HCT116 (cell line): ENCODE results near the gene GNAI3.

Experiments
- CTCF ChIP-seq, 3 experiments: fragments of 200-600 bp in 1 of 3; sonication (generic) in 1 of 3; IDR thresholded peaks in 2 of 3; conservative IDR thresholded peaks in 1 of 3; 2 replicates each; pipeline ENCODE4 v1.5.1; 2012 to 2017; ENCODE audit warnings: low read depth in 2 of 3, low read length in 2 of 3, antibody characterized with exemption in 1 of 3, borderline replicate concordance in 1 of 3, control low read depth in 1 of 3, mild to moderate bottlenecking in 1 of 3, mixed read lengths in 1 of 3, mixed run types in 1 of 3, moderate library complexity in 1 of 3; ENCODE audit not compliant: insufficient read depth in 1 of 3
- EZH2 ChIP-seq: fragments of 200-600 bp; sonication (generic); IDR thresholded peaks from 2 replicates; pipeline ENCODE4 v1.6.1; 2017; ENCODE audit warnings: antibody characterized with exemption, mixed run types
- FOSL1 ChIP-seq: IDR thresholded peaks from 2 replicates; pipeline ENCODE4 v1.6.1; 2012; ENCODE audit warnings: low read depth
- POLR2A ChIP-seq: IDR thresholded peaks from 2 replicates; pipeline ENCODE4 v1.7.0; 2011; ENCODE audit warnings: borderline replicate concordance; ENCODE audit not compliant: insufficient read depth, insufficient read length; ENCODE audit errors: extremely low read depth
- POLR2AphosphoS5 ChIP-seq: IDR thresholded peaks from 2 replicates; pipeline ENCODE4 v1.6.1; 2011; ENCODE audit warnings: mild to moderate bottlenecking, low read depth, low read length, moderate library complexity
- TCF7L2 ChIP-seq: IDR thresholded peaks from 2 replicates; pipeline ENCODE4 v1.7.0; 2011; ENCODE audit warnings: borderline replicate concordance, inconsistent platforms; ENCODE audit not compliant: insufficient read depth, insufficient read length; ENCODE audit errors: extremely low read depth
- YY1 ChIP-seq: IDR thresholded peaks from 2 replicates; pipeline ENCODE4 v1.6.1; 2011; ENCODE audit warnings: low read length, low read depth, moderate library complexity, mild to moderate bottlenecking; ENCODE audit not compliant: insufficient replicate concordance; ENCODE audit errors: extremely low read depth
- ZBTB33 ChIP-seq: IDR thresholded peaks from 2 replicates; pipeline ENCODE4 v1.6.1; 2011; ENCODE audit warnings: mild to moderate bottlenecking, low read length, moderate library complexity; ENCODE audit not compliant: insufficient replicate concordance; ENCODE audit errors: extremely low read depth
- ZNF274 ChIP-seq: fragments of 200-500 bp; sonication (Bioruptor generic); IDR thresholded peaks from 2 replicates; pipeline ENCODE4 v1.6.1; 2014; ENCODE audit warnings: mild to moderate bottlenecking, low read depth, low read length, inconsistent platforms

GRCh38 chr1:109527846-109528695 lies 20.3 kb upstream of the GNAI3 start:
- TF ChIP-seq POLR2A, result no peak
- TF ChIP-seq CTCF (IDR thresholded peaks at IDR 0.05 in 2 of 3, conservative IDR thresholded peaks at IDR 0.05 in 1 of 3; ENCODE audit: borderline replicate concordance in 1 of 3, insufficient read depth in 1 of 3, low read depth in 2 of 3, low read length in 2 of 3), result no peak
- no peak for TF ChIP-seq YY1
- TF ChIP-seq FOSL1, result no peak
- no peak for TF ChIP-seq EZH2
- no peak for TF ChIP-seq ZNF274
- TF ChIP-seq POLR2AphosphoS5, result no peak
- no peak for TF ChIP-seq ZBTB33
- no peak for TF ChIP-seq TCF7L2
